Fibroblast of skin of right biceps (primary cell): ENCODE results near the gene HERC4.
"Not testable (repeated sequence)": the region's sequence is repeated elsewhere in the genome, so short reads cannot be mapped to it uniquely, and the experiment has no call there.

Experiments used
- DNase-seq: peaks from one replicate; pipeline ENCODE4 v3.0.0-alpha.2; 2013

HERC4 gene

DNA sequence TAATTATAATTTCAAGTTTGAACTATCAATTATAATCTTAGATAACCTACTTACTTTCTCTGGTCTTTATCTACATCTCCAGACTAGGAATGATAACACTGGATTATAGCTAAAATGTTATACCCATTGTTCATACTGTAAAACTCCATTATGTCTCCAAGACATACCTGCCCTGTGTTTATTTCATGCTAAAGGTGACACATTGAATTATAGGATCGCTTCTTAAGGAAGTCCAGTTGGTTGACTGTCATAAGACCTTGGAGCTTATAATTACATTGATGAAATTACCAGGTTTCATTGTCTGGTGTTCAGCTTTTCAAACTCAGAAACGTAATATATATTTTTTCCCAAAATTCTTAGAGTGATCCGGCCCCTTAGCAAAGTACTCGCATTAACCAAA, 15.5 kb upstream of the HERC4 start:
- no peak for DNase-seq

DNA sequence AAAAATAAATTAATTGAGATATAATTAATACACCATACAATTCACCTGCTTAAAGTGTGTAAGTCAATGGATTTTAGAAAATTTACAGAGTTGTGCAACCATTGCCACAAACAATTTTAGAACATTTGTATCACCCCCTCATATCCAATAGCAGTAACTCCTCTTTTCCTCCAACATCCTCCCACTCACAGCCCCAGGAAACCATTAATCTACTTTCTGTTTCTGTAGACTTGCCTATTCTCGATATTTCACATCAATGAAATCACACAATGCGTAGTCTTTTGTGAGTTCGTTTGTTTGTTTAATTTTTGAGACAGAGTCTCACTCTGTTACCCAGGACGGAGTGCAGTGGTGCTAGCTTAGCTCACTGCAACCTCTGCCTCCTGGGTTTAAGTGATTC, 13.7 kb upstream of the HERC4 start:
- no peak for DNase-seq

DNA sequence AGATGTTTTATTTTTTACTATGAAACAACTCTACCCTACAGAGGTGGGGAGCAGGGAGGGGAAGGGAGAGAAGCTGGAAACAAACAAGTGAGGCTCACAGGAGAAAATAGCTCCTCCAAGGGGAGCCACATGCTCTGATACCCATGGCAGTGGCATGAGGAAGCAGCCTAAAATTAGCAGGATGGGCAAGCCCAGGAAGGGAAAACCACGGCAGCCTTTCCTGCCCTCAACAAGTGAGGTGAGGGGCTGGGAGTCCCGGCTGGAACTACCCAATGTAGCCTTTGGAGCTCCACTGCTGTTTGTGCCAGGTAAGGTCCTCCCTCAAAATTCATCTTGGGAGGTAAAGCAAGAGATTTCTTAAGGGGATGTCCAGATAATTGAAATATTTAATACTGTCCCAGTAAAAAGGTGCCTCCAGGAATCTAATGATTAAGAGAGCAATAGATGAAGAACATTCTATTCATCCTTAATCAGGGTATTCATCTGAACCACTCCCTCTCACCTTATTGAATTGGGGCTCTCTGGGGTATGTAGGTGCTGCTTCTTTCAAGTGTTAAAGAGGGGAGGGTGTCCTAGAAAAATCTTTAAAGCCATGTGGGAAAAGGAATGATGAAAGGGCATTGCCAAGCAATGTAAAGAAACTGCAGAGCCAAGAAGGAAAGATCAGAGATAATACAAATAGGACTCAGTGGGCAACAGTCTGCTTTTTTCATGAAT, 12.8 kb upstream of the HERC4 start:
- DNase-seq: no peak

DNA sequence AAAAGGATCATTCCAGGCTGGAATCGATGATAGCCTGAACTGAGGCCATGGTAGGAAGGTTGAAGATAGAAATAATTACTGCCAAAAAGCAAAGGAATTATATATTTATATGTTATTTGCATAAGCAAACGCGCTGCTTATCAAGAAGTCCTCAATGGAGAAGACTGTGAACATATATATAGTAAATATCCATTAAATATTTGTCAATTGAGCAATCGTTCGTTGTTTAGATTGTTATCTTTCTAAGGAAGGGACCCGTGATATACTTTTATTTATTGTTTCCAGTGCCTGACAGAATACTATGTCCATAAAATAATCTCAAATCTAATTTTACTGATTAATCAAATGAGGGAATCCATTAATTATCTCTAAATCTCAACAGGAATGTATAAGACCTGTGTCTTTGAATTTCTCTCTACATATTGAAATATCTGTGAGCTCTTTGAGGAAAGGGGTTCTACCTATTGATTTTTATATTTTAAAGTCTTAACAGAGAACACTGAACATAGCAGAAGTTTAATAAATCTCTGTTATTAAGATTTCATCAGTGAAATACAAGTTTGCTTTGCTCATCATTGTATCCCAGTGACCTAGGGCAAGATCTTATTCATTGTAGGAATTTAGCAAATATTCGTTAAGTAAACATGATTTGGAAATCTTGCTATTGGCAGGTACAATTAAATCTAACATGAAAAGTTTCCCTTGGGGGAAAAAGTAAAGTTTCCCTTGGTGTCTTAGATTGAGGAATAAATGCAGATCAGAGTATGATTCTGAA, 12.0 kb upstream of the HERC4 start:
- no peak for DNase-seq

DNA sequence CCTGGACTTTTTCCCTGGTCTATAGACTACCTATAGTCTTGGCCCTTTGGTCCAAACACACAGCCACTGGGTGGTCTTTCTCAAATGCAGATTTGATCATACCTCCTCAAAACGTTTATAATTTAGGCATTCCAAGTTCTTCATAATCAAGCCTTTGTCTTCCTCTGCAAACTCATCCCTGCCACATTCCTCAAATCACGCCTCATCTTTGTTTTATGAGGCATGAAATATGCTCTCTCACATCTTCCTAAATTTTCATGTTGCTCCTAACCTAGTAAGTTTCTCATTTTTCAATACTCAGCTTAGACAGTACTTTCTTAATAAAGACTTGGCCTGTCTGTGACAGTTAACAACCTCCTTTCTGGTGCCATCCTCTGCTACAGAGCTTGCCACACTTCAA, 10.9 kb upstream of the HERC4 start:
- DNase-seq: peak; percentile 63

DNA sequence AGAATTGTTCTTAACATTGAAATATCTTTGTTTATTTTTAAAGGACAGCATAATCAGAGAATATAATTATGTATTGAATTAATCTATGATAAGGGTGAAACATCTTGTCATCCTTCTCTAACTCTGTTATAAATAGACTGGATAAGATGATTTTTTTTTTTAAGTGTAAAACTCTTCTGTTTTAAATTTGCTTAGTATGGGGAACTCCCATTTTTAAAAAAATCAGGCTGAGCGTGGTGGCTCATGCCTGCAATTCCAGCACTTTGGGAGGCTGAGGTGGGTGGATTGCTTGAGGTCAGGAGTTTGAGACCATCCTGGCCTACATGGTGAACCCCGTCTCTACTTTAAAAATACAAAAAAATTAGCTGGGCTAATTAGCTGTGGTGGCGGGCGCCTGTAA, 9.4 kb upstream of the HERC4 start:
- DNase-seq: no peak

DNA sequence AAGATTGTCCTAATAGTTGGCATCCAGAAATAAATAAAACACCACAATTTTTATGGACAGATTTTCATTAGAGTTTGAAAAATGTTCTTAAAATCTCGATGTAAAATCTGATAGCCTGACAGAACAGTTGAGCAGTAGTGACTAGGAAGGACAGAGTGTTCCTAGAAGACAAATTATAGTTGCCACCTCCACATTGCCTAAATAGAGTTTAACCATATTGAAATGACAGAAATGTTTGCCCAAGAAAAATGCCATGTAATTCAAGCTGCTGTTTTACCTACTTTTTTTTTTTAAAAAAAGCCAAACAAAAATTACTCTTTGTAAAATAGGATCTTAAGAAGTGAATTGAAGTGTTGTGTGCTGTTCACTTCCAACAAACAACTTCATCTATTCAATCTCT, 8.9 kb upstream of the HERC4 start:
- DNase-seq: no peak

DNA sequence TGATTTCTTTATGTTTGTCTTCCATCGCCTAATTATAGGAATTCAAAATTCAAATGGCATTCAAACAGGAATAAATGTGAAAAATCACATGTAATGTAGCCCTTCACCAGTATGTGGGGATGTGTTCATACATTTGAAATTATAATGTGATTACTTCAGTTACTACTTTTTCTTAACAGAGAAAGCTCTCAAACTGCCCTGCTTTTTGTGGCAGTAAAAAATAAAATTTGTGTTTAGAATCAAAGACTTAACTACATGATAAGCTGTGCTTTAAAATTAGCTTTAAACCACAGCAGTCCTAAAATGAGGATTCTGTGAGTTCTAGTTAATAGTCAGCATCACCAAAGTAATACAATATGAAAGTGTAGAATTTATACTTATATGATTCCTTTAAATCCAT, 7.8 kb upstream of the HERC4 start:
- DNase-seq: peak; percentile 57

DNA sequence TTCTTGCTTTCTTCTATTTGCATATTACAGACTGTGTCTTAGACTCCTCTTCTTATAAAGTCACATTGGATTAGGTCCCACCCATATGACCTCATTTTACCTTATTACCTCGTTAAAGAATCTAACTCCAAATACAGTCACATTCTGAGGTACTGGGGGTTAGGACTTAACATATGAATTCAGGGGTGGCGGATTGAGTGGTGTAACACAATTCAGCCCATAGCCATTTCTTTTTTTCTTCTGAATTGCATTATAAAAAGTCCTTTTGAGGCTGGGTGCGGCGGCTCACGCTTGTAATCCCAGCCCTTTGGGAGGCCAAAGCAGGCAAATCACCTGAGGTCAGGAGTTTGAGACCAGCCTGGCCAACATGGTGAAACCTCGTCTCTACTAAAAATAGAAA, 6.8 kb upstream of the HERC4 start:
- no peak for DNase-seq

DNA sequence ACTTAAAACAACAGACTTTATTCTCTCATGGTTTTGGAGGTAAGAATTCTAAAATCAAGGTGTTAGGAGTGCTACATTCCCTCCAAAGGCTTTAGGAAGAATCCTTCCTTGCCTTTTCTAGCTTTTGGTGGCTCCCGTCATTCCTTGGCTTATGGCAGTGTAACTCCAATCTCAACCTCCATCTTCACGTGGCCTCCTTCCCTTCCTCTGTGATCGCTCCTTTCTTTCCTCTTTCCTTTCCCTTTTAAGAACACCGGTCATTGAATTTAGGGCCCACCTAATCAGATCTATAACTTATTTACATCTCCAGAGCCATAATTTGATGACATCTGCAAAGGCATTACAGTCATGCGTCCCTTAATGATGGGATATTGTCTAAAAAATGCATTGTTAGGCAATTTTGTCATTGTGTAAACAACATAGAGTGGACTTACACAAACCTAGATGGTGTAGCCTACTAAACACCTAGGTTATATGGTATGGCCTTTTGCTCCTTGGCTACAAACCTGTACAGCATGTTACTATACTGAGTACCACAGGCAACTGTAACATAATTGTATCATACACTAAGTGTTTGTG, 5.9 kb upstream of the HERC4 start:
- DNase-seq: no peak

DNA sequence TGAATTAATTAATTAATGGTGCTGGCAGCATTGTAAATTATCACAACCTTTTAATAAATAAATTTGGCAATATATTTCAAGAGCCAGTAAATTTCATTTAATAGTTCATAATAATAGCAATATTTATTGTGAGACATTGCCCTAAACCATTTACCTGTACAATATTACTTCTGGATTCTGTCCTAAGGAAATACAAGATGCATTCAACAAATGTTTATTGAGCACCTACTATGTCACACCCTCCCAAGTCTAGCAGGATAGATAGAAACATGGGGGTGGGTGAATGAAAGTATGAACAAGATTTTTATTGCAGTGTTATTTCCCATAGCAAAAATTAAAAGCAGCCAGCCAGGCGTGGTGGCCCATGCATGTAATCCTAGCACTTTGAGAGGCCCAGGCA, 4.4 kb upstream of the HERC4 start:
- DNase-seq: no peak

DNA sequence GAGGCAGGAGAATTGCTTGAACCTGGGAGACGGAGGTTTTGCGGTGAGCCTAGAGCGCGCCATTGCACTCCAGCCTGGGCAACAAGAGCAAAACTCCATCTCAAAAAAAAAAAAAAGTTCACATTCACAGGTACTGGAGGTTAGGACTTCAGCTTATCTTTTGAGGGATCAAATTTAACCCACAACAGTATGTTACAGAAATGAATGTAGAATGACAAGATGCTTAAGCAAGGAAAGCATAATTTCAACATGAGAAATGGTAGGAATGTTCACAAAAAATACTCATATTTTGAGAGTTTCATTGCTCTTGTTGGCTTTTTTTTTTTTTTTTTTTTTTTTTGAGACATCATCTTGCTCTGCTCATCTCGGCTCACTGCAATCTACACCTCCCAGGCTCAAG, 1.9 kb upstream of the HERC4 start:
- no peak for DNase-seq

DNA sequence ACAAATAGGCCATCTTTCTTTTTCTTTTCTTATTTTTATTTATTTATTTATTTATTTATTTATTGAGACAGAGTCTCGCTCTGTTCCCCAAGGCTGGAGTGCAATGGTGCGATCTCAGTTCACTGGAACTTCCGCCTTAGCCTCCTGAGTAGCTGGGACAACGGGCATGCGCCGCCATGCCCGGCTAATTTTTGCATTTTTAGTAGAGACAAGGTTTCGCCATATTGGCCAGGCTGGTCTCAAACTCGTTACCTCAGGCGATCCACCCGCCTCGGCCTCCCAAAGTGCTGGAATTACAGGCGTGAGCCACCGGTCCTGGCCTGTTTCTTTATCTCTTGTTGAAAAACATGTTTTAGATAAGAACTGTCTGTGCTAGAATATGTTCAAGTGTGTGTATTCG, 998 bp upstream of the HERC4 start:
- not testable (repeated sequence) for DNase-seq

DNA sequence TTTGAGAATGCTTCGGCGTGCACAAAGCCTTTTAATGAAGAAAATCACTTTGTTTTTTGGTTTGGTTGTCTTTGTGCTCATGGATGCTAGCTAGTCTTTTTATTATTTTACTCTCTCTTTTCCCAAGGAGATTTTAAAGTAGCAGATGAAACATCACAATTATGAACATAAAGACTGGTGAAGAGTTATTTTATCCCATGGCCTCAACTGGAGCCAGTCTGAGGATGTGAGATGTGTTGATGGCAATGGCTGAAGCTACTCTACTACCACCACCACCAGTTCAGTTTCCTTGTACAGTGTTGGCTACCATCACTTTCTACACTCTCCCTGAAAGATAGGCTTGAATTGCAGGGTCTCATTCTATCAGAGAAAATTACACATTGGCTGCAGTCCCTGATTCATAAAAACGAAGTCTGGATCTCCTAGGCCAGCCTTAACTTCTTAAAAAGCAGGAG, 494 bp upstream of the HERC4 start:
- DNase-seq: no peak

DNA sequence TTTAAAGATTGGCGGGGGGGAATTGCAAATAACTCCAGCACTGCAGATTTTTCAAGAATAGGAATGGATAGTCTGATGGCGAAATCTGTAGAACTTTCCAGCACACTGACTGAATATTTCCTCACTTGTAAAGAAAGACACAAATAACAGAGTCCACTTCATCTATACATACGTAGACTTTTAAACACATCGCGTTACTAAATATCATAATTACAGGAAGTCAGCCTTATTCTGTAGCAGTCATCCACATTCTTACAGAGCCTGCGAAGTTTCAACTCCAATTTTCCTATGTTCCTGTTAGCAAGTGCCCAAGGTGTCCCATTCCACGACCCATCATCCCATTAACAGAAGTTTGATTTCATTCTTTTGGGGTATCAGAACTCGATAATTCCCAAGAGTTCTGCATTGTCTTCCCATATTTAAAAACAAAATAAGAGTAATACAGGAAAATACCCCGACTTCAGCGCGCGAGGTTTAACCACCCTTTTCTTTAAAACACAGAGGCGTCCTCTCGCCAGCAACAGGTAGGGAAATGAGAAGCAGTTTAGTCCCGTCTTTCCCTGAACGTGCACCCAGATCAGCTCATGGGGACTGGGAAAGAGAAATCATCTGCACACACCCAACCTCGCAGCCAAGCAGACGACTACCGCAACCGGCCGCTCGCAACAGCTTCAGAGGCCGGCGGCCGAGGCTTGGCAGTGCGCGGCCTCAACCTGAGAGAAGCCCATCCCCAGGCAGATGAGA, 880 bp downstream of the HERC4 start:
- DNase-seq: no peak

DNA sequence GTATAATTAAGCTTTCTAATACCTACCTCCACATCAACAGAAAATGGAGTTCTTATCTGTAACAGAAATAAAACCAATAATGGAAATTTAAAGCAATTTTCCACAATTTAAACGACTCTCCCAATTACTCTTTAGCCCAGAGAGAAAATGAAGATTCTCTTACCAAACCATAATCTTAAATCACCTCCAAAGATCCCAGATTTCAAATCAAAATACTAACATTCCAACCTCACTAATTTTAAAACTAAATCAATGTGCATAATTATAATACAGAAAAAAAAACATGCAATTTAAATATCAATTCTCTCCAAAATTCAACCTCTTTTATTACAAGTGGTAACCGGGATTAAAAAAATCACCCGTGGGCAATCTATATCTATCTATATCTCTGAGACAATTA, 1.5 kb downstream of the HERC4 start:
- no peak for DNase-seq

DNA sequence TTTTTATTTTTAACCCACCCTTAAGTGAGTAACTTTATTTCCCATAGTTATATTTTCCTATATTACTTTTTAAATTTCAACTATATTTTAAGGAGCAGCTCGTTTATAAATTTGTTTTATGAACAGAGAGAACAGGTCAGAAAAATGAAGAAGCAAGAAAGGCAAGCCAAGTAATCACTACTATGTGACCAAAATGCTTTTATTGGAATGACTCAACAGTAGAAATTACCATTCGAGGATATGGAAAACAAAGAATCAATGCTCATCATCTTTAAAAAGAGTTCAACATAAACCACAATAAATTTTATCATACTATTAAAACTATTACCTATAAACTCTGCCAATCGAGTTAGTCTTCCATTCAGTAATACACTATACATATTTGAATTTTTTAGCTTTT, 7.6 kb downstream of the HERC4 start:
- DNase-seq: no peak

DNA sequence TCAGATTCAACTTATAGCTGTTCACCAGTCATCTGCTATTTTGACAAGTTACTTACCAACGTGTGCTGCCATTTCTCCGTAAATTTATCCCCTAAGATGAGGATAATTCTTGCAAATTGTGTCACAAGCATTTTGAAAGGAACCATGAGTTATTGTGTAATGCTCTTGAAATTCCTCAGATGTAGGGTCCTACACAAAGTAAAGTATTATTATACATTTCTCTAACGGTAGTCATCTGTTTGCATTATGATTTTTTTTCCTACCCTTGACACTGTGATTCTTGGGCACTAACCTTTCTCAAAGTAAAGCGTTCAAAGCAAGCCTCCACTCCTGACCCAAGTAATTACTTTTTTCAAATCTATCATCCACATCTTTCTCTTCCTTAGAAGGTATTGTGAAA, 8.1 kb downstream of the HERC4 start:
- no peak for DNase-seq

DNA sequence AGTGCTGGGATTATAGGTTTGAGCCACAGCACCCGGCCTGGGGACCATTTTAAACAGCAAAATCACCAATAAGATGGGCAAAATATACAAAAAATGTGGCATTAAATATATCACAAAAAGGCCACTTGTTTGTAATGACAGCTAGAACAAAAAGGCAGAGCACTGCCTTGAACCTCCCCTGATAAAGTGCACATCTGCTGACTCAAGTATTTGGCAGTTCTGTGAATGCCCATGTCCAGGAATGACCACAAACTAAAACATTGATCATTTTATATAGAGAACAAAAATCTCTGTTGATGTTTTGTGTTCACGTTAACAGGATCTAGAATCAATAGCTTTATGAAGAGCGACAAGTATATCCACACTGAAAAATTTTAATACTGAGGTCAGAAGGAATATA, 21.5 kb downstream of the HERC4 start:
- DNase-seq: no peak

DNA sequence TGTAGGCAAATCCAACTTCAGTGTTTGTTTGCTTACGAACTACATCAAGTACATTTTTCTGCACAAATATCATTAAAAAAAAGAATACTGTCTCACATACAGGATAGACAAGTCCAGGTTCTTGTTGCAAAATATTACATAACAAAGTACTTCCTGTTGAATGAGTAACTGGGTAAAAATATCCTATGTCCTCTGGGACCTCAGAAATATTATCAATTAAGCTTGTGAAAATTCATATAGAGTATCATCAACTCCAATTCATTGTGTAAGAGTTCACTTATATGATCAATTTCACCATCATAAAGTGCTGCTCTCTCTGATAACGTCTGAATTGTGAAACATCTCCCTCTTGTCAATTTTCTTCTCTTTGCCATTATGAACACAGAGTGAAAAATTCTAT, 22.6 kb downstream of the HERC4 start:
- DNase-seq: peak; percentile 23

DNA sequence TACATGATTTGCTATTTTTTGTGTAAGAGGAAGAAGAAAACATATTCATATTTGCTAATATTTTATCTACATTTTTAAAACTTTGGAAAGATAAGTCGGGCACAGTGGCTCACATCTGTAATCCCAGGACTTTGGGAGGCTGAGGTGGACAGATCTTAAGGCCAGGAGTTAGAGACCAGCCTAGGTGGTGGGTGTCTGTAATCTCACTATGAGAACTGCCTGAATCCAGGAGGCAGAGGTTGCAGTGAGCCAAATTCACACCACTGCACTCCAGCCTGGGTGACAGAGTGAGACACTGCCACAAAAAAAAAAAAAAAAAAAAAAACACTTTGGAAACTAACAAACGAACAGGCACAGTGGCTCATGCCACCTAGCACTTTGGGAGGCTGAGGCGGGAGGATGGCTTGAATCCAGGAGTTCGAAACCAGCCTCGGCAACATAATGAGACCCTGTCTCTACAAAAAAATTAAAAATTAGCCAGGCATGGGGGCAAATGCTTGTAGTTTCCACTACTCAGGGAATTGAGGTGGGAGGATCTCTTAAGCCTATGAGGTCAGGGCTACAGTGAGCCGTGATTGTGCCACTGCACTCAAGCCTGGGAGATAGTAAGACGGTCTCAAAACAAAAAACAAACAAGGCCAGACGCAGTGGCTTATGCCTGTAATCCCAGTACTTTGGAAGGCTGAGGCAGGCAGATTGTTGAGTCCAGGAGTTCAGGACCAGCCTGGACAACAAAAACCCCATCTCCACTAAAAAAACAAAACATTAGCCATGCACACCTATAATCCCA, 25.6 kb downstream of the HERC4 start:
- no peak for DNase-seq

DNA sequence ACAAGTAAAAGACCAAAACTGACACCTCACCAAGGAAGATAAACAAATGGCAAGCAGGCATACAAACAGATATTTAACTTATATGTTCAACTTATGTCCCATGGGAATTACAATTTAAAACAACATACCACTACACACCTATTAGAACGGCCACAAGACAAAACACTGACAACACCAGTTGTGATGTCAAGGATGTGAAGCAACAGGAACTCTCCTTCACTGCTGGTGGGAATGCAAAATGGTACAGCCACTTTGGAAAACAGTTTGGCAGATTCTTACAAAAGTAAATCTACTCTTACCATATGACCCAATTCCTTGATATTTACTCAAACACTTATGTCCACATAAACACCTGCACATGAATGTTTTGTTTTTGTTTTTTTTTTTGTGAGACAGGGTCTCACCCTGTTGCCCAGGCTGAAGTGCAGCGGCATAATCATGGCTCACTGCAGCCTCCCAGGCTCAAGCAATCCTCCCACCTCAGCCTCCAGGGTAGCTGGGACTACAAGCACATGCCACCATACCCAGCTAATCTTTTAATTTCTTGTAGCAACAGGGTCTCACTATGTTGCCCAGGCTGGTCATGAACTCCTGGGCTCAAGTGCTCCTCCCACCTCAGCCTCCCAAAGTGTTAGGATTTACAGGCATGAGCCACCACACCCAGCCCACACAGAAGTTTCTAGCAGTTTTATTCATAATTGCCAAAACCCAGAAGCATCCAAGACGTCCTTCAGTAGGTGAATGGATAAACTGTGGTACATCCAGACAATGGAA, 27.3 kb downstream of the HERC4 start:
- no peak for DNase-seq
